CD14-positive monocyte (primary cell): ENCODE results near the gene ATP8B3. TPM values are rescaled to one million over a fixed set of nuclear protein-coding genes. Genes with fewer than 3 reads are reported as not detected.

Source experiments
- DNase-seq, 3 donors: peaks; one replicate each; pipeline ENCODE4 v3.0.0-alpha.2; 2011 to 2022
- H2AFZ ChIP-seq: 2 replicates; pipeline ENCODE4 v1.6.0; 2012; ENCODE audit warnings: mild to moderate bottlenecking, low read depth, low read length, inconsistent platforms; ENCODE audit not compliant: insufficient read depth, poor library complexity, severe bottlenecking
- H3K27ac ChIP-seq, 2 donors: 1 replicate in 1 of 2; 2 replicates in 1 of 2; pipeline ENCODE4 v1.5.1; 2012 to 2013; ENCODE audit warnings: low read length in 2 of 2, control low read depth in 1 of 2, inconsistent platforms in 1 of 2, low read depth in 1 of 2, mild to moderate bottlenecking in 1 of 2
- H3K27me3 ChIP-seq, 2 donors: one replicate each; pipeline versions ENCODE4 v1.6.0 to v1.6.1; 2011 to 2013; ENCODE audit warnings: low read length in 2 of 2; ENCODE audit not compliant: control insufficient read depth in 2 of 2, insufficient read depth in 2 of 2
- H3K36me3 ChIP-seq, 2 donors: replicated peaks in 1 of 2; 1 replicate in 1 of 2; 2 replicates in 1 of 2; pipeline versions ENCODE4 v1.5.1 to v1.6.1; 2012 to 2013; ENCODE audit warnings: low read length in 2 of 2, control low read depth in 1 of 2, inconsistent platforms in 1 of 2, mild to moderate bottlenecking in 1 of 2; ENCODE audit not compliant: insufficient read depth in 2 of 2, control insufficient read depth in 1 of 2
- H3K4me1 ChIP-seq, 2 donors: 1 replicate in 1 of 2; 2 replicates in 1 of 2; pipeline versions ENCODE4 v1.5.1 to v1.6.1; 2012 to 2013; ENCODE audit warnings: low read length in 2 of 2, control low read depth in 1 of 2, inconsistent platforms in 1 of 2, mild to moderate bottlenecking in 1 of 2, moderate library complexity in 1 of 2; ENCODE audit not compliant: insufficient read depth in 2 of 2, control insufficient read depth in 1 of 2
- H3K4me2 ChIP-seq: replicated peaks from 2 replicates; pipeline ENCODE3; 2012; ENCODE audit warnings: low read length, moderate library complexity, mild to moderate bottlenecking; ENCODE audit not compliant: poor library complexity, severe bottlenecking; ENCODE audit errors: extremely low read depth
- H3K4me3 ChIP-seq, 3 experiments: fragments of 200-600 bp in 1 of 3; sonication (generic) in 1 of 3; replicated peaks in 1 of 3; 1 replicate in 2 of 3; 2 replicates in 1 of 3; pipeline ENCODE4 v1.5.1; 2011 to 2013; ENCODE audit warnings: low read length in 3 of 3, mild to moderate bottlenecking in 3 of 3, control low read depth in 2 of 3, low read depth in 2 of 3, inconsistent platforms in 1 of 3, moderate library complexity in 1 of 3
- H3K79me2 ChIP-seq: 2 replicates; pipeline ENCODE4 v1.6.0; 2012; ENCODE audit warnings: mild to moderate bottlenecking, control low read depth, inconsistent platforms, low read length, moderate library complexity; ENCODE audit not compliant: insufficient read depth
- H3K9ac ChIP-seq: 2 replicates; pipeline ENCODE4 v1.6.0; 2017; ENCODE audit warnings: low read length, mild to moderate bottlenecking; ENCODE audit not compliant: insufficient read depth, poor library complexity, severe bottlenecking
- H3K9me3 ChIP-seq, 2 donors: replicated peaks in 1 of 2; 1 replicate in 1 of 2; 2 replicates in 1 of 2; pipeline versions ENCODE4 v1.5.1 to v1.6.1; 2012 to 2013; ENCODE audit warnings: low read length in 2 of 2, control low read depth in 1 of 2; ENCODE audit not compliant: control insufficient read depth in 1 of 2, insufficient read depth in 1 of 2
- H4K20me1 ChIP-seq: 2 replicates; pipeline ENCODE4 v1.6.0; 2012; ENCODE audit warnings: mild to moderate bottlenecking, low read length, control low read depth, moderate library complexity; ENCODE audit not compliant: insufficient read depth
- H3K27ac Mint-ChIP-seq, 7 donors: one replicate each; pipeline ENCODE4 v1.8.0; 2020; ENCODE audit warnings: mild to moderate bottlenecking in 7 of 7, mixed read lengths in 7 of 7, moderate library complexity in 6 of 7, inconsistent platforms in 2 of 7
- H3K27me3 Mint-ChIP-seq, 3 donors: one replicate each; pipeline ENCODE4 v1.8.0; 2021 to 2022; ENCODE audit warnings: low read depth in 3 of 3, mild to moderate bottlenecking in 3 of 3, mixed read lengths in 3 of 3, moderate library complexity in 3 of 3, inconsistent platforms in 1 of 3
- H3K36me3 Mint-ChIP-seq, 2 donors: one replicate each; pipeline ENCODE4 v1.8.0; 2020; ENCODE audit warnings: mixed read lengths in 2 of 2, inconsistent platforms in 1 of 2, mild to moderate bottlenecking in 1 of 2
- H3K4me1 Mint-ChIP-seq: one replicate; pipeline ENCODE4 v1.8.0; 2020; ENCODE audit warnings: mild to moderate bottlenecking, mixed read lengths
- H3K4me3 Mint-ChIP-seq, 2 donors: one replicate each; pipeline ENCODE4 v1.8.0; 2020; ENCODE audit warnings: mild to moderate bottlenecking in 2 of 2, mixed read lengths in 2 of 2, moderate library complexity in 1 of 2
- H3K9me3 Mint-ChIP-seq, 7 donors: one replicate each; pipeline ENCODE4 v1.8.0; 2020 to 2022; ENCODE audit warnings: mixed read lengths in 7 of 7, mild to moderate bottlenecking in 6 of 7, moderate library complexity in 6 of 7, inconsistent platforms in 2 of 7
- WGBS: methylation state at CpG from one replicate; pipeline ENCODE4 v1.1.5; 2013; ENCODE audit warnings: missing lambda C conversion rate; ENCODE audit not compliant: insufficient coverage; 5-methylcytosine and 5-hydroxymethylcytosine counted together
- intact Hi-C, 2 donors: fragments of 100-400 bp; cut with micrococcal nuclease; formaldehyde crosslinking; loops; one replicate each; pipeline versions ENCODE4 v1.15.0 to v1.15.1; 2023
- polyA plus RNA-seq, 3 donors: library from polyadenylated mRNA; depleted of rRNA in 1 of 3; unstranded in 2 of 3; stranded (reverse) in 1 of 3; fragments of 300-500 nt in 2 of 3; fragments of >200 nt in 1 of 3; fragmentation: Illumina TruSeq in 2 of 3; gene quantifications; 1 replicate in 2 of 3; 2 replicates in 1 of 3; pipeline ENCODE4 v1.2.3, GENCODE V29; 2012 to 2021
- TF ChIP-seq, protein P1 (sequence below): fragments of 200-600 bp; IDR thresholded peaks from one replicate; pipeline ENCODE4 v1.8.0; 2022; ENCODE audit warnings: antibody characterized with exemption, mild to moderate bottlenecking

Gene ATP8B3
- polyA plus RNA-seq, 3 donors, result 1.6 to 8.2 (median 1.8) TPM

DNA sequence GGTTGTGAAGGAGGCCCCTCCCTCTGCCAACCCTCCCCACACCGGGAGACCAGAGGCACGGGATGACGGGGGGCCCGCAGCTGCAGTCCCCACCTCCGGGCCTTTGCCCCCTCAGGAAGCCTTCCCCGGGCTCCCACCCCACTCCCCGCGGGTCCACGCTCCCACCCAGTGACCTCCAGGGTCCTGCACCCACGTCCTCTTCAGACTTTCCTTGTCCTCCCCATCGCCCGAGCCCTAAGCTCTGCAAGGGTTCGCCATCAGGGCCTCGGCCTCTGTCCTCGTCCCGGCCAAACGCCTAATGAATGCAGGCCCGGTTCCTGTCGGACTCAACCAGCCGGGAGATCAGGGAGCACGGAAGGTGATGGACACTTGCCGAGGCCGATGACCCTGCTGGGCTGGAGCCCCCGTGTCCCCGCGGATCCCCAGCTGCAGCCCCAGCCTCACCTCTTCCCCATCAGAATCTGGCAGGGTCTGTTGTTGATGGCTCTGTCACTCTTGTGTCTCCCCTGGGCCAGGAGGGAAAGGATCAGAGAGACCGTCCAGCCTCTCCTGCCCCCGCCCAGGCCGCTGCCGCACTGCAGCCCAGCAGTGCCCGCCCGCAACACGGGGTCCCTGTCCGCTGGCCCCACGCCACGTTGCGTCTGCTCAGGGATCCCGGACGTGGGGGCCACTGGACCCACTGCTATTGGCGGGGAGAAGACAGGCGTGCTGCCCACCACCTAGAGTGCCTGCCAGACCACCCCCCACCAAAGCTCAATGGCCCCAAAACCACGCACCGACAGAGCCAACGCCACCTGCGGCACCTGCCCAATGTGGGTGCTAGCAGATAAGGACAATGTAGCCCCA lies 5.7 kb downstream of the ATP8B3 start:
- TF ChIP-seq, protein P1, sequence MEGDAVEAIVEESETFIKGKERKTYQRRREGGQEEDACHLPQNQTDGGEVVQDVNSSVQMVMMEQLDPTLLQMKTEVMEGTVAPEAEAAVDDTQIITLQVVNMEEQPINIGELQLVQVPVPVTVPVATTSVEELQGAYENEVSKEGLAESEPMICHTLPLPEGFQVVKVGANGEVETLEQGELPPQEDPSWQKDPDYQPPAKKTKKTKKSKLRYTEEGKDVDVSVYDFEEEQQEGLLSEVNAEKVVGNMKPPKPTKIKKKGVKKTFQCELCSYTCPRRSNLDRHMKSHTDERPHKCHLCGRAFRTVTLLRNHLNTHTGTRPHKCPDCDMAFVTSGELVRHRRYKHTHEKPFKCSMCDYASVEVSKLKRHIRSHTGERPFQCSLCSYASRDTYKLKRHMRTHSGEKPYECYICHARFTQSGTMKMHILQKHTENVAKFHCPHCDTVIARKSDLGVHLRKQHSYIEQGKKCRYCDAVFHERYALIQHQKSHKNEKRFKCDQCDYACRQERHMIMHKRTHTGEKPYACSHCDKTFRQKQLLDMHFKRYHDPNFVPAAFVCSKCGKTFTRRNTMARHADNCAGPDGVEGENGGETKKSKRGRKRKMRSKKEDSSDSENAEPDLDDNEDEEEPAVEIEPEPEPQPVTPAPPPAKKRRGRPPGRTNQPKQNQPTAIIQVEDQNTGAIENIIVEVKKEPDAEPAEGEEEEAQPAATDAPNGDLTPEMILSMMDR, result no peak
- H3K4me1 ChIP-seq, result peaks cover 2 to 6% of the 10 kb centered on the region in 2 donors
- H3K27ac ChIP-seq, result no peak overlapping the region
- no peak overlapping the region for H3K4me2 ChIP-seq
- no peak overlapping the region for H3K9ac ChIP-seq
- no peak for DNase-seq
- intact Hi-C loops, result no loop called here
- Mint-ChIP-seq H3K27ac (no peak overlapping the region), H3K27me3 (no peaks in the 10 kb centered on the region), H3K9me3 (no peaks in the 10 kb centered on the region), H3K36me3 (peaks cover 32 to 64% of the 10 kb centered on the region in 2 donors), H3K4me1 (peaks cover 4% of the 10 kb centered on the region), H3K4me3 (no peak overlapping the region)
- WGBS, result 96% methylated on average over 35 of the region's 45 CpGs
- H3K79me2 ChIP-seq, result no peaks in the 10 kb centered on the region
- peaks cover 17 to 18% of the 10 kb centered on the region in 2 donors for H3K36me3 ChIP-seq
- H2AFZ ChIP-seq, result no peak overlapping the region
- no peaks in the 10 kb centered on the region for H4K20me1 ChIP-seq
- H3K9me3 ChIP-seq, result no peaks in the 10 kb centered on the region
- H3K4me3 ChIP-seq, result no peak overlapping the region
- no peaks in the 10 kb centered on the region for H3K27me3 ChIP-seq

DNA sequence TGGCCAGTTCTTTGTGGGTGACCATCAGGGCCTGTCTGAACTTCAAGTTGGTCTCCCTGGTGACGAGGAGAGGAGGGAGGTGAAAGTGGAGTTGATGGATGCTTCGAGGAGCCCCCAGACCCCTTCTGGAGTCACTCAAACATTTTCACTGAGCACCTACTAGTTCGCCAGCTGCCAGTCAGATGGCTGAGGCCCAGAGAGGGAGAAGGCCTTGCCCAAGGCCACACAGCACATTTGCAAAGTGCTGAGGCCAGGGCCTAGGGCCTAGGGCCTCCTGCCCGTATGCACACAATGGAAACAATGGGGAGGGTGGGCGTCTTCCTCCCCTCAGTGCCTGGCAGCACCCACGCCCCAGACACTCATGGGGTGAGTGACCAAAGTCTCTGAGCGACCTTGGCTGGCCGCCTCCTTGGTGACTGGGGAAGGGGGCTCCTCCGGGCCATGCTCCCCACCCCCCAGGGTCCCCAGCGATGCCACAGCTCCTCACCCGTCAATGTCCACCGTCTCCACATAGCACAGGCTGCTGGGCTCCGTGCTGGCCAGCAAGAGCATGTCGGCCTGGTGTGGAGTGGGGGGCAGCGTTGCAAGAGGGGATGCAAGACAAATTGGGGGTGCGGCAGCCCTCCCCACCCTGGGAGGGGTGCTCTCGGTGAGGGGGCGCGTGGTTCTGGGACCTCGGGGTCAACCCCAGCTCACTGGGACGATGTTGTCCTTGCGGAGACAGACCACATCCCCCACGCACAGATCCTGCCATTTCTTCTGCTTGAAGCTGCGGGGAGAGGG lies 6.5 kb downstream of the ATP8B3 start:
- peaks cover 32 to 68% of the 10 kb centered on the region in 2 donors for H3K36me3 Mint-ChIP-seq
- 100% methylated on average over 2 of the region's 24 CpGs for WGBS
- no peaks in the 10 kb centered on the region for H3K9me3 Mint-ChIP-seq
- H3K4me1 Mint-ChIP-seq, result peaks cover 2% of the 10 kb centered on the region
- Histone ChIP-seq H2AFZ (no peak overlapping the region), H3K4me1 (no peaks in the 10 kb centered on the region), H3K4me2 (no peak overlapping the region), H4K20me1 (no peaks in the 10 kb centered on the region), H3K79me2 (no peaks in the 10 kb centered on the region), H3K4me3 (no peak overlapping the region), H3K27ac (no peak overlapping the region), H3K27me3 (no peaks in the 10 kb centered on the region), H3K9me3 (no peaks in the 10 kb centered on the region), H3K9ac (no peak overlapping the region), H3K36me3 (peaks cover 17 to 18% of the 10 kb centered on the region in 2 donors)
- H3K4me3 Mint-ChIP-seq, result no peak overlapping the region
- H3K27me3 Mint-ChIP-seq, result no peaks in the 10 kb centered on the region
- H3K27ac Mint-ChIP-seq, result peak overlapping the region in 1 of 7 donors; percentile 20
- DNase-seq, result no peak
- TF ChIP-seq, protein P1, result no peak
- intact Hi-C loops, result no loop called here
